ENCODE results near the gene SALL3.

DNA sequence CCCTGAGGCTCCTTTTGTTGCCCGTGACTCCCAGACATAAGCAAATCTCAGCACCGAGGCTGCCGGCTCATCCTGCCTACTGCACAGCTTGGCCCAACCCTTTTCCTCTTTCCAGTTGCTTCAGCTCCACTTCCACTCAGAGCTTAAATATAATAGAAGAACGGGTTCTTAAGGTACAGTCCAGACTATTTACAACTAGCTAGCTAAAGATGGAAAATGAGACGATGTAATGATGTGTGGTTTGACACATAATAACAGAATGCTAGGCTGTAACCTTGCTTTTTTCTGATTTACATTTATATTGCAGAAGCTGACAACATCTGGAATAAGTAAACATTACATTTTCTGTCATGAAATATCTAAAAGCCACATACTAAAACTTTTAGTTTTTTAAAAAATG, 62.7 kb downstream of the SALL3 start:
- TF ChIP-seq POLR2AphosphoS5 (IDR thresholded peaks at IDR 0.05) = no peak
- TF ChIP-seq, protein P1, sequence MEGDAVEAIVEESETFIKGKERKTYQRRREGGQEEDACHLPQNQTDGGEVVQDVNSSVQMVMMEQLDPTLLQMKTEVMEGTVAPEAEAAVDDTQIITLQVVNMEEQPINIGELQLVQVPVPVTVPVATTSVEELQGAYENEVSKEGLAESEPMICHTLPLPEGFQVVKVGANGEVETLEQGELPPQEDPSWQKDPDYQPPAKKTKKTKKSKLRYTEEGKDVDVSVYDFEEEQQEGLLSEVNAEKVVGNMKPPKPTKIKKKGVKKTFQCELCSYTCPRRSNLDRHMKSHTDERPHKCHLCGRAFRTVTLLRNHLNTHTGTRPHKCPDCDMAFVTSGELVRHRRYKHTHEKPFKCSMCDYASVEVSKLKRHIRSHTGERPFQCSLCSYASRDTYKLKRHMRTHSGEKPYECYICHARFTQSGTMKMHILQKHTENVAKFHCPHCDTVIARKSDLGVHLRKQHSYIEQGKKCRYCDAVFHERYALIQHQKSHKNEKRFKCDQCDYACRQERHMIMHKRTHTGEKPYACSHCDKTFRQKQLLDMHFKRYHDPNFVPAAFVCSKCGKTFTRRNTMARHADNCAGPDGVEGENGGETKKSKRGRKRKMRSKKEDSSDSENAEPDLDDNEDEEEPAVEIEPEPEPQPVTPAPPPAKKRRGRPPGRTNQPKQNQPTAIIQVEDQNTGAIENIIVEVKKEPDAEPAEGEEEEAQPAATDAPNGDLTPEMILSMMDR (IDR thresholded peaks at IDR 0.05) = no peak
